Melanocyte of skin (primary cell): ENCODE data around the gene ZNF74. TPM values are rescaled to one million over a fixed set of nuclear protein-coding genes. Genes with fewer than 3 reads are reported as not detected.

Experiments used
- small RNA-seq, 2 donors: library from RNA; depleted of rRNA; stranded (forward); fragments of <200 nt; gene quantifications; one replicate each; pipeline ENCODE3, GENCODE V24; 2012
- total RNA-seq, 2 donors: library from RNA; depleted of rRNA; stranded (reverse); fragments of >200 nt; gene quantifications; 2 replicates each; pipeline ENCODE4 v1.2.3, GENCODE V29; 2012

Gene ZNF74
- 10 to 100 TPM; 11.0 to 14.7 TPM for total RNA-seq

GRCh38 chr22:20393705-20394476 is at the start of gene ZNF74:
Gene ZNF74 (plus strand): TSS chr22:20394151. CDS start chr22:20394629, 478 bp downstream.

GRCh38 chr22:20437613-20438426 is 43.9 kb downstream of the ZNF74 start, which contains the start of gene SCARF2:
Gene SCARF2 (minus strand): TSS chr22:20437825. CDS start chr22:20437754, 71 bp downstream.

Small RNA genes within 50 kb of the gene (small RNA-seq; reads per million reads assigned to genes)
- 0 reads per million in 2 donors for gene RNU6-225P

Other genes starting within 250 kb of the ZNF74 start
- gene CCDC188, start 243.1 kb upstream of the ZNF74 start, total RNA-seq, result under 1 TPM; under 0.01 to 0.33 TPM
- 1 to 10 TPM; 2.3 to 2.4 TPM for gene RTN4R, start 125.8 kb upstream of the ZNF74 start, total RNA-seq
- 10 to 100 TPM; 55.6 to 56.1 TPM for gene DGCR6L, start 74.1 kb upstream of the ZNF74 start, total RNA-seq
- gene SCARF2, start 43.7 kb downstream of the ZNF74 start, total RNA-seq, result 10 to 100 TPM in 1 of 2 donors, 1 to 10 TPM in 1; 3.1 to 16.3 TPM
- gene KLHL22, start 101.6 kb downstream of the ZNF74 start, total RNA-seq, result 10 to 100 TPM; 27.0 to 34.4 TPM
- gene MED15, start 113.5 kb downstream of the ZNF74 start, total RNA-seq, result 10 to 100 TPM; 82.9 to 96.2 TPM